Ishikawa (cell line): ENCODE measurements around the gene ATRN.

ENCODE experiments used
- CEBPB ChIP-seq: IDR thresholded peaks from 2 replicates; pipeline ENCODE4 v1.6.1; 2012
- CREB1 ChIP-seq: IDR thresholded peaks from 2 replicates; pipeline ENCODE4 v1.6.1; 2012; ENCODE audit warnings: low read depth
- EGR1 ChIP-seq: IDR thresholded peaks from 2 replicates; pipeline ENCODE4 v1.6.1; 2012
- EP300 ChIP-seq: IDR thresholded peaks from 2 replicates; pipeline ENCODE4 v1.6.1; 2012; ENCODE audit warnings: borderline replicate concordance
- FOXM1 ChIP-seq: IDR thresholded peaks from 2 replicates; pipeline ENCODE4 v1.6.1; 2012; ENCODE audit warnings: low read depth, borderline replicate concordance
- NFIC ChIP-seq: IDR thresholded peaks from 2 replicates; pipeline ENCODE4 v1.6.1; 2012
- RAD21 ChIP-seq: IDR thresholded peaks from 2 replicates; pipeline ENCODE4 v1.6.1; 2012; ENCODE audit warnings: low read depth
- TAF1 ChIP-seq: IDR thresholded peaks from 2 replicates; pipeline ENCODE4 v1.6.1; 2012; ENCODE audit warnings: low read depth, mild to moderate bottlenecking
- TCF12 ChIP-seq: IDR thresholded peaks from 2 replicates; pipeline ENCODE4 v1.6.1; 2012; ENCODE audit warnings: low read depth
- TEAD4 ChIP-seq: IDR thresholded peaks from 2 replicates; pipeline ENCODE4 v1.6.1; 2012
- YY1 ChIP-seq: IDR thresholded peaks from 2 replicates; pipeline ENCODE4 v1.6.1; 2012; ENCODE audit warnings: low read depth
- ZBTB7A ChIP-seq: IDR thresholded peaks from 2 replicates; pipeline ENCODE4 v1.6.1; 2012; ENCODE audit warnings: low read depth
- TF ChIP-seq, protein P1 (sequence below): IDR thresholded peaks from 2 replicates; pipeline ENCODE4 v1.6.1; 2012
- TF ChIP-seq, protein P2 (sequence below): IDR thresholded peaks from 2 replicates; pipeline ENCODE4 v1.6.1; 2012
- TF ChIP-seq, protein P3 (sequence below): IDR thresholded peaks from 2 replicates; pipeline ENCODE4 v1.6.1; 2012; ENCODE audit warnings: low read depth, mild to moderate bottlenecking

The ATRN gene

DNA sequence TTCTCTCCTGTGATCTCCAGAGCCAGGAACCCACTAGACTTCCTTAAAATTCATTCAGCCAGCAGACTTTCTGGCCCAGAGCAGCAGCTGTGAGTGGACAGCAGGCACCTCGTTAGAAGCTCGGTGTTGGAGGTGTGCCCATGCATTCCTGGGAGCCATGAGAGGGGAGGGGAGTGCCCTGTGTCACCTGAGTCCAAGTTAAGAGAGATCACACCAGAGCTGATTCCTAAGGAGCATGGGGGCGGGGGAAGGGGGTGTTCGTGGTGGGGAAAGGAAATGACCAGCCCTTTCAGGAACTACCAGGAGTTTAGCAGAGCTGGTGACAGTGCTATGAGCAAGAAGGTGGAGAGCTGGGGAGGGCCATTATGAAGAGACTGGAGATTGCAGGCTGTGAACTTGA lies 145.4 kb downstream of the ATRN start:
- TF ChIP-seq TCF12 (no peak), NFIC (peak; percentile 67), CEBPB (no peak), RAD21 (no peak), YY1 (0 out of 2 replicates have a peak, but pooled peaks have one; percentile 50), CREB1 (no peak), FOXM1 (no peak), TEAD4 (peak; percentile 86), TAF1 (no peak), EGR1 (no peak), ZBTB7A (no peak), EP300 (no peak)
- TF ChIP-seq, protein P1, sequence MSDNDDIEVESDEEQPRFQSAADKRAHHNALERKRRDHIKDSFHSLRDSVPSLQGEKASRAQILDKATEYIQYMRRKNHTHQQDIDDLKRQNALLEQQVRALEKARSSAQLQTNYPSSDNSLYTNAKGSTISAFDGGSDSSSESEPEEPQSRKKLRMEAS = 0 out of 2 replicates have a peak, but pooled peaks have one; percentile 33
- TF ChIP-seq, protein P2, sequence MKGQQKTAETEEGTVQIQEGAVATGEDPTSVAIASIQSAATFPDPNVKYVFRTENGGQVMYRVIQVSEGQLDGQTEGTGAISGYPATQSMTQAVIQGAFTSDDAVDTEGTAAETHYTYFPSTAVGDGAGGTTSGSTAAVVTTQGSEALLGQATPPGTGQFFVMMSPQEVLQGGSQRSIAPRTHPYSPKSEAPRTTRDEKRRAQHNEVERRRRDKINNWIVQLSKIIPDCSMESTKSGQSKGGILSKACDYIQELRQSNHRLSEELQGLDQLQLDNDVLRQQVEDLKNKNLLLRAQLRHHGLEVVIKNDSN = peak; percentile 36; the same call in 1 of the 2 replicates
- TF ChIP-seq, protein P3, sequence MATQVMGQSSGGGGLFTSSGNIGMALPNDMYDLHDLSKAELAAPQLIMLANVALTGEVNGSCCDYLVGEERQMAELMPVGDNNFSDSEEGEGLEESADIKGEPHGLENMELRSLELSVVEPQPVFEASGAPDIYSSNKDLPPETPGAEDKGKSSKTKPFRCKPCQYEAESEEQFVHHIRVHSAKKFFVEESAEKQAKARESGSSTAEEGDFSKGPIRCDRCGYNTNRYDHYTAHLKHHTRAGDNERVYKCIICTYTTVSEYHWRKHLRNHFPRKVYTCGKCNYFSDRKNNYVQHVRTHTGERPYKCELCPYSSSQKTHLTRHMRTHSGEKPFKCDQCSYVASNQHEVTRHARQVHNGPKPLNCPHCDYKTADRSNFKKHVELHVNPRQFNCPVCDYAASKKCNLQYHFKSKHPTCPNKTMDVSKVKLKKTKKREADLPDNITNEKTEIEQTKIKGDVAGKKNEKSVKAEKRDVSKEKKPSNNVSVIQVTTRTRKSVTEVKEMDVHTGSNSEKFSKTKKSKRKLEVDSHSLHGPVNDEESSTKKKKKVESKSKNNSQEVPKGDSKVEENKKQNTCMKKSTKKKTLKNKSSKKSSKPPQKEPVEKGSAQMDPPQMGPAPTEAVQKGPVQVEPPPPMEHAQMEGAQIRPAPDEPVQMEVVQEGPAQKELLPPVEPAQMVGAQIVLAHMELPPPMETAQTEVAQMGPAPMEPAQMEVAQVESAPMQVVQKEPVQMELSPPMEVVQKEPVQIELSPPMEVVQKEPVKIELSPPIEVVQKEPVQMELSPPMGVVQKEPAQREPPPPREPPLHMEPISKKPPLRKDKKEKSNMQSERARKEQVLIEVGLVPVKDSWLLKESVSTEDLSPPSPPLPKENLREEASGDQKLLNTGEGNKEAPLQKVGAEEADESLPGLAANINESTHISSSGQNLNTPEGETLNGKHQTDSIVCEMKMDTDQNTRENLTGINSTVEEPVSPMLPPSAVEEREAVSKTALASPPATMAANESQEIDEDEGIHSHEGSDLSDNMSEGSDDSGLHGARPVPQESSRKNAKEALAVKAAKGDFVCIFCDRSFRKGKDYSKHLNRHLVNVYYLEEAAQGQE = no peak

DNA sequence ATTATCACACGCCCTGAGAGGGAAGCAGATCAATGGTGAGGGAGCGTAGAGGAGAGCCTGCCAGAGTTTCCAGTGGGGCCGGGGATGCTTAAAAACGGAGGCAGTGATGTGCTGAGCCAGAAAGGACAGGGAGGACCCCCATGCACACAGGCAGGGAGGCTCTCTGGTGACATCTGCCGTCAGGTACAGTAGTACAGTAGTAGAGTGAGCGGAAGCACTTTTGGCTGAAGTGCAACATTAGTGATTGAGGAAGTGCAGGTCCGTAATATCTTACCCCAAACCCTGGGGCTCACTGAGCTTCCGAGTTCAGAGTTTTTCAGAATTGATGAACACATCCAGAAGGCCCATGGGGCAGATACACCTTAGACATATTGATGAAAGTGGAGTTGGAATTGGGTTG lies 150.3 kb downstream of the ATRN start:
- TF ChIP-seq, protein P2 = no peak
- TF ChIP-seq ZBTB7A = no peak
- no peak for TF ChIP-seq TAF1
- TF ChIP-seq TCF12 = no peak

DNA sequence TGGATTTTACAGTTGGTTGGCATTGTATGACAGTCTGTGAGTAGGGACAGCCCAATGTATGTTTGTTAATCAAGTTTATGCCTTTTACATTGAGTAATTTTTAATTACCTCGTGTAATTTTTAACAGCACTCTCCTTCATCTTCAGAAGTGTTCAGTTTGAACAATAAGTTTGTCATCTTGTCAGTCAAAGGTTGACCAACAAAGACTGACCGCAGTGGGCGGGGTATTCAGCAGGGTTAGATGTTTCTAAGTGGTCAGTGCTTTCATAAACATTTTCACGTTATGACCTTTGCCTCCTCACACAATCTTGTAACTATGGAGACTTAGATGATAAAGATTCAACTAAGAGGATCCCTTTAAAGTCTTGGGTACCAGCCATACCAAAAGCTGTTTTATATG lies 151.6 kb downstream of the ATRN start:
- TF ChIP-seq TCF12 (no peak), CEBPB (no peak), YY1 (no peak), CREB1 (no peak), TEAD4 (no peak), NFIC (no peak), TAF1 (no peak), EGR1 (no peak), RAD21 (no peak)
- TF ChIP-seq, protein P2 = no peak

DNA sequence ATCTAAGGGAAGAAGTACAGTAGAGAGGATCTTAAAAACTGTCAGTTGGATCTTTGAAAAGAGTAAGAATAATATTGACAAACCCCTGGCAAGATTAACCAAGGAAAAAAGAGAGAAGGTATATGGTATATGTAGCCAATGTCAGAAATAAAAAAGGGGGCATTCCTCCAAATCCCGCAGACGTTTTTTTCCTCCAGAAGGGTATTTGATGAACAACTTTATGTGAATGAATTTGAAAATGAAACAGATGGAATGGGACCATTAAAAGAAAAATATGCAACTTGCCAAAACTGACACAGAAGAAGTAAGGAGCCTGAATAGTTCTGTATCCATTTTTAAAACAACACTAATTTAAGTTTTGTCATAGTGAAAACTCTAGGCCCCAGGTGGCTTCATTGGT lies 156.7 kb downstream of the ATRN start:
- TF ChIP-seq TAF1 = no peak
- TF ChIP-seq TEAD4 = no peak
- no peak for TF ChIP-seq EGR1
- no peak for TF ChIP-seq TCF12
- TF ChIP-seq YY1 = no peak
- TF ChIP-seq RAD21 = no peak
- no peak for TF ChIP-seq FOXM1
- TF ChIP-seq, protein P3 = no peak
- no peak for TF ChIP-seq CREB1
- TF ChIP-seq, protein P2 = no peak
- no peak for TF ChIP-seq CEBPB
- TF ChIP-seq ZBTB7A = no peak
- TF ChIP-seq NFIC = no peak
- TF ChIP-seq EP300 = no peak
- TF ChIP-seq, protein P1 = no peak

DNA sequence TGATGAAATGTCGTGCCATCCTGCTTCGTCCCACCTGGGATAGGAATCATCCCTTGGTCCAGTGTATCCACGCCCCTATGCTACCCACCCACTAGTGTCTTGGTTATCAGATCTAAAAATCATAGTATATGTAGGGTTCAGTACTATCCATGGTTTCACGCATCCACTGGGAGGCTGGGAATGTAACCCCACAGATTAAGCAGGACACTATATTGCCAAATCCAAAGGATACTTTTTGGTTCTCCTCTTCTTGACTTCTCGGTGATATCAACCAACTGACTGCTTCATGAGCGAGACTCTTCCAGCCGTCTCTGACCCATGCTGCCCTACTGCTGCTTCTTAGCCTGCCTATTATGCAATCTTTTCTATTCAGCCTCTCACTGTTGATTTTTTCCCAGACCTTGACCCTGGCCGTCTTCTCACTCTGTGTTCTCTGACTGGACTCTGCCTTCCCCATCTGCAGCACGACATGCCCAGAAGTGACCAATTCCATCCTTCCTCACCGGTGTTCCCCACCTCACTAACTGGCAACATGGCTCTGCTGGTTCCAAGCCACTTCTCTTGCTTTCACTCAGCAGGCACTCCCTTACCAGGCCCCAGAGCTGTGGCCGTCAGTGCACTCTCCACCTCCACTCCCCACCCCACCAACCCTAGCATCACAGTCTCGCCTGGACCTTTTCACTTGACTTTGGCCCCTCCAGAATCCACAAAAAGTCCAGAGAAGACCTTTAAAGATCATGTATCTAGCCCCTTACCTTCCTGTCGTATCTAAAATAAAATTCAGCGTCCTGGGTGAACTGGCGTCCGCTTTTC lies 157.9 kb downstream of the ATRN start:
- TF ChIP-seq RAD21 = no peak
- no peak for TF ChIP-seq EP300
- no peak for TF ChIP-seq TEAD4
- TF ChIP-seq YY1 = no peak
- no peak for TF ChIP-seq CEBPB
- no peak for TF ChIP-seq NFIC
- TF ChIP-seq, protein P2 = no peak
- TF ChIP-seq EGR1 = no peak
- TF ChIP-seq CREB1 = no peak
- no peak for TF ChIP-seq TCF12
- no peak for TF ChIP-seq TAF1
- TF ChIP-seq, protein P3 = no peak
- TF ChIP-seq, protein P1 = no peak
- TF ChIP-seq FOXM1 = no peak
- TF ChIP-seq ZBTB7A = no peak
